A172 (cell line): ENCODE measurements around the gene DIDO1. TPM values are rescaled to one million over a fixed set of nuclear protein-coding genes. Genes with fewer than 3 reads are reported as not detected.

Experiments used
- DNase-seq: peaks from one replicate; pipeline ENCODE4 v3.0.0-alpha.2; 2015; ENCODE audit warnings: low spot score
- total RNA-seq: library from RNA; depleted of rRNA; stranded (reverse); fragments of >200 nt; shearing (Covaris generic); gene quantifications from 2 replicates; pipeline ENCODE4 v1.2.3, GENCODE V29; 2014

Gene DIDO1
- total RNA-seq, 1 experiment from 2014 or later: 33.8 TPM

DNA sequence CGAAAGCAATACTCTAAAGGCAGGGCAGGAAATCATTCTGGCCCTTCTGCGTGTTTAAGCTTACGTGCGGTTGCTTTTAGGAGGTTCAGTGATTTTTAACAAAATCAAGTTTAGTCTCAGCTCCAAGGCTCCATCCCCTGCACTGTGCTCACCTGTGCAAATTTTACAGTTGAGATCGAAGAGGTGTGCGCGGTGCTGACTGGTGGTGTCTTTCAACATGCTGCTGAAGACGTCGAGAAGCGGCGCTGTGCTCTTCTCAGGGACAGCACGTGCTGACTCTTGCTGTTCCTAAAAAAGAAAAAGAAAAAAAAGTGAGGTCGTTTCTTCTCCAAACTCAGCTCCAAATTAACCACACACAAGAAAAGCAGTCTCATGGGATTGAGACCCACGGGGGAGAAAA lies 32.0 kb downstream of the DIDO1 start:
- no peak for DNase-seq

DNA sequence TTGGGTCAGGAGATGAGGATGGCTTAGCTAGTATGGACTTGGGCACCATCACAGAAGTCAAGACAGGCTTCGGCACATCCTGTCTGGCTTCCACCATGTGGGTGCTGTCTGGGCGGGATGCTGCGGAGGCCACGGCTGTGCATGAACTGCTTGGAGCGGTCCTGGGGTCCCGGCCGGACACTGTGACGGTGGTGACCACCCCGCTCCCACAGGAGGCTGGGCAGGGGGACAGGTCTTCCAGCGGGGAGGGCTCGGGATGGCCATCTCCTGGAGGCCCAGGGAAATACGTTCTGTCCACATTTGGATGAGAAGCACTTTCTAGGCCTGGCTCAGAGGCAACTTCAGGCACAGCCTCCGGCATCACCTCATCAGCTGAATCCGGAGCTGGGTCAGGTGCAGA lies 32.6 kb downstream of the DIDO1 start:
- DNase-seq: no peak

DNA sequence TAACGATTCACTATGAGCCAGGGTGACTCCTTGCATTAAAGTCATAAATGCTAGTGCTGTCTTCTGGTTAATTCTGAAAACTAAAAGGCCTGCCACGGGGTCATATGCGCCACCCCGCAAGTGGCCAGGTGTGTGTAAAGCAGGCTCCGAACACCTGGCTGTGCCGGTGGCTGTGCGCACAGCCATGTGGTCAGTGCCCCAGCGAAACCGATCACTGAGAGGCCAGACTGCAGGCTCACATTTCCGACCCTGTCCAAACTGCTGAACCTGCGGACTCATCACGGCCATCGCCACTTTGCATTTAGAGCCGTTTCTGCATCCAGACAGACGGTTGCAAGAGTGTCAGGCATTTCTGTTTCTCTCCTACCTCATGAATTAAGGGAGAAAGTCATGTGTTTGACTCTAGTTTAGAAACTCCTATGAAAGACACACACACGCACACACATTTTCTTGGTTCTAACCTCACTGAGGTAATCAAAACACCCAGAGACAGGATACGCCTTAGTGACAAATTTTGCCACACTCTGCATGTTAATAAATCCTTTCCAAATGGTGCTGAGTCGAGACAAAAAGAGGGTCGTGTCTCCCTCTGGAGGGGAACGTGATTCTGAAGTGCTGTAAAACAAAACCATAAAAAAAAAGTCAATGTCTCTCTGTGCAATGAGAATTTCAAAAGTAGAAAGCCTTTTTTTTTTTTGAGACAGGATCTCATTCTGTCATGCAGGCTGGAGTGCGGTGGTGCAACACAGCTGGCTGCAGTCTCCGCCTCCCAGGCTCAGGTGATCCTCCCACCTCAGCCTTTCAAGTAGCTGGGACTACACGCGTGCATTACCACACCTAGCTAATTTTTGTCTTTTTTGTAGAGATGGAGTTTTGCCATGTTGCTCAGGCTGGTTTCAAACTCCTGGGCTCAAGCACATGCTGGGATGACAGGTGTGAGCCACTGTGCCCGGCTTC lies 33.7 kb downstream of the DIDO1 start:
- DNase-seq: no peak

DNA sequence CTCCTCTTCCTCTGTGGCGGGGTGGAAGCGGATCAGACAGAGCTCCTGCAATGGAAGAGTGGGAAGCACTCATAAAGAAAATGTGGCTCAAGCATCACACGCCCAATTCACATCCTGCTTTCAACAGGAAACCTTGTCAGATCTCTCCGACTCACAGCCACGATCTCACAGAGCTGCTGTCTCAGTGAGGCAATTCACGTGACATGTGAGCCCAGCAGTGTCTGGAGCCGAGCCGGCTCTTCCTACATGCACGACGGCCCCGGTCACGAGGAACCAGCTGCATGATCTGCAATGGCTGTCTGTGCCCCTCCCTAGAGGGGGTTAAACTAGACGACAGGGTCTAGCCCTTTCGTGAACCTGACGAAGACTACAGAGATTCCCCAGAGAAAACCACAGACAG lies 35.2 kb downstream of the DIDO1 start:
- peak; percentile 35 for DNase-seq

DNA sequence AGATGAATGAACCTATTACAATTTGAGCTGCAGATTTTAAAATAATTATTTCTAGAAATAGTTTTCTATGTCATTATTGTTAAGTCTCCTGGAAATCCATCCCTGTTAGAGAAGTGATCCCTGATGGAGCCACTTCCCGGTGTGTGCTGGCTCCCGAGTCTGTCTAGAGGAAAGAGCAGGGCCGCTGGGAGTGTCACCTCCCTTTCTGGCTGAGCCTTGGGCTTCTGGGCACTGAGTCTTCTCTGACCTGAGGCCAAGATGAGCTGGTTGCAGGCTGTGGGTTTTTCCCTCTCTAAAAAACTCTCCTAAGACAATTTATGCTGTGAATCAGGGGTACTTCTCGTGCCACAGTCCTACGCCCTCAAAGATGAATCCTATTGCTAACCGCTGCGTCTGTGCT lies 35.9 kb downstream of the DIDO1 start:
- DNase-seq: no peak

DNA sequence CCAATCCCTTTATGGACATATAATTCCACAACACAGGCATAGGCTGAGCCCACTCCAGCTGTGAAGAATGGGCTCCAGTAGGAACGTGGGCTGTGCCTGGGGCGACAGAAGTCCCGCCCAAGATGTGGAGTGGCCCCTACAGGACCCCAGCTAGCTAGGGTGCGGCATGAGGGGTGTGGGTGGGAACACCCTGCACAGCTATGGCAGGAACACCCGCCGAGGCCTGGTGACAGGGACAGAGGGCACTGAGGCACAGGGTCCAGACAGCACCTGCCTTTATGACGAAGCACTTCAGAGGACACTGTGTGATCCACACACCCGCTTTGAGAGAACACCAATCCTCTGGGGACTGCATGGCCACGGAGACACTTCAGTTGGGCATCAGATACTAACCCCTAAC lies 36.4 kb downstream of the DIDO1 start:
- no peak for DNase-seq

DNA sequence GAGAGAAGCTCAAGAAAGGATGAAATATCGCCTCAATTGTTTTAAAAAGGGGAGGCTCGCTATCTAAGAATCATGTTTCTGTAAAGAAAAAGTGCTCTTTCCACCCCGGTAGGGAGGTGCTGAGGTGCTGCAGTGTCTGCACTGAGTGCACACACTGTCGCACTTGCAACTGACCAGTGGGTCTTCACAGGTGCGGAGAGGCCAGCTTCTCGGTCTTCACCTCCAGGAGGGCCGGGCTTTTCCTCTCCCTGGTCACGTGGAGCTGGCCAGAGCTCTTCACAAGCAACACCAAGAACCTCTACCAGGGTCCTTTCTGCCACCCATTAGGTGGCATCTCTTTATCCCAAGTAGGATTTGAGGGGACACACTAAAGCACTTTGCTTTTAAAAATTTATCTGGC lies 36.9 kb downstream of the DIDO1 start:
- DNase-seq: no peak

DNA sequence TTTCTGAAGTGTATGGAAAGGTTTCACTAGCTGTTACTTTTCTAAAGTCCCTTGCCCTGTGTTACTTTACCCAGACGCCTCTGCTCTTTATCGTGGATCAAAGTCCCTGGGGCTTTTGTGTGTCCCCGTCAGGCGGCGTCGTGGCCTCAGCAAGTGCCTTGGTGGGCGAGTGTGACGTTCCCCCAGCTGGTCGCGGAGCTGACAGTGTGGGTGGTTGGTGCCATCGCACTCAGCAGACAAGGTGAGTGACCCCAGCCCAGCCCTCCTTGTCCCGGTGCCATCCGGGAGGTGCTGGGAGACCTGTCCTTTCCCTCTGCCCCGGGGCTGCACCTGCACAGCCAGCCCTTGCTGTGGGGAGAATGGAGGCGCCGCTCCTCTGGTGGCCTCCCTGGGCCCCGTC lies 37.4 kb downstream of the DIDO1 start:
- DNase-seq: no peak

DNA sequence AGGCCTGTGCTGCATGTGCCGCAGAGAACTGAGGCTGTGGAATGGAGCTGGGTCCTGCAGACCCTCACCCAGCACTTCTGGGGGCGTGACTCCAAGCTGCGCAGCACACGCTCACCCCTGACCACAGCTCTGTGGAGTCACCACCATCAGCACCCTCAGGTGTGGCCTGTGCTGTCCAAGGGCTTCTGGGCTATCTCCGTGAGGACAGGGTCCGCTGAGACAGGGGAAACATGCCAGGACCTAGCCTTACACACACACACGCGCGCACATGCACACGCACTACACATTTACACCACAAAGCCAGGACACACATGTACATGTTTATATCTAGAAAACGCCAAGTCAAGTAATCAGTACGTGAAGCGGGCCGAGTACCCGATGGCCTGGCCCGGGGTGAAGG lies 37.9 kb downstream of the DIDO1 start:
- no peak for DNase-seq

DNA sequence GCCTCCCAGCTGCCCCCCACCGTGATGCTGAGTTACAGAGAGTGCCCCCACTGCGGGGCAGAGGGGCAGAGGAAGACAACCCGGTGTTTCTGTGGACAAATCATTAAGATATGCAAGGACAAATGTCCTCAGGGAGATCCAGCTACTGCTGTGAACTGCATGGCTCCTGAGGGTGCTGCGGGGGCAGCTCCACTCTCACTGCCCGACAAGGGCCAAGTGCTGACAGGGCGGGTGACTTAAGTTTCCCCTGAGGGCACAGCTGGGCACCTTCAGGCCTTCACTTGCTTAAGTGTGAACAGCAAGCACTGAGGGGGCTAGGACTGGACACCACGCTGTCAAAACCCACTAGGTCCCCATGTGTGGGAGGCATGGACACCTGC lies 38.5 kb downstream of the DIDO1 start:
- DNase-seq: no peak

DNA sequence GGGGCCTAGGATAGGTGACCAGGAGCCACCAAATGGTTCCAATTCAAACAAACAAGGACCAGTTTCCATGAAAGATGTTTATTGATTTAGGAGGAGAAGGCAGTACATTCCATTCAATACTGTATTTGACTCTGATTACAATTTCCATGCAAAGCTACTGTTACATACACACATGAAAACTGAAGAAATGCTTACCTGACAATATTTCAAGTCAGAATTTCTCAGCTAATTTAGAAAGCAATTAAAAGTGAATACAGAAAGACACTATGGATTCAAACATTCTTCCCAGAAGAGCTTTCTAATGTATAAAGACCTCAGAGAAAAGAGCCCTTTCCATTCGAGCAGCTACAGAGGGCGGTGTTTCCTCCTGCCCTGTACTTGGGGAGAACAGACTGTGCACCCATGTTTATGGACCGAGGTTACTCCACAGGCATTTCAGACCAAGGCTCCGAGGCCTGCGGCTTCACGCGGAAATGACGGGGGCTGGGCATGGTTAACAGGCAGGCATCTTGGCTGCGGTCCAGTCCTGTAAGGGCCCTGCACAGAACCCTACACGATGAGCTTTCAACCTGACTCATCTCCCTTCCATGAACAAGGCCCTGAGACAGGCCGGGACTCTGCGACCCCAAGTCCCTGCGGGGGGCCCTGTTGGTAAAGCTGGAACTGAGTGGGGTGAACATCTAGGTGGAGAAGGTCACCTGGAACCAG lies 39.0 kb downstream of the DIDO1 start:
- peak; percentile 73 for DNase-seq

DNA sequence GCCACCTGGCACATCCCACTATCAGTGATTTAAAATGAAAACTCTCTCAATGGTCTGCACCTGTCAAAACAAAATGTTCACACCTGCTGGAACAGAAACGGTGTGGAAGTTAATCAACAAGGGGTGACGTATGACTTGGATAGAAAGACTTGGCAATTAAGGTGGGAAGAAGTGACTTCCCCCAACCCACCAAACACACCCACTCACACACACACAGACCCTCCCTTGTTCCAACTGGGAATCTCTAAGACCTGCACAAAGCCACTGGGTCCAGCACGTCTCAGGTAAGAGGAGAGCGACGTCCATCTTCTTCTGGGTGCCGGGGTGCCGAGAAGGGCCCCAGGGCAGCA lies 39.6 kb downstream of the DIDO1 start:
- no peak for DNase-seq

DNA sequence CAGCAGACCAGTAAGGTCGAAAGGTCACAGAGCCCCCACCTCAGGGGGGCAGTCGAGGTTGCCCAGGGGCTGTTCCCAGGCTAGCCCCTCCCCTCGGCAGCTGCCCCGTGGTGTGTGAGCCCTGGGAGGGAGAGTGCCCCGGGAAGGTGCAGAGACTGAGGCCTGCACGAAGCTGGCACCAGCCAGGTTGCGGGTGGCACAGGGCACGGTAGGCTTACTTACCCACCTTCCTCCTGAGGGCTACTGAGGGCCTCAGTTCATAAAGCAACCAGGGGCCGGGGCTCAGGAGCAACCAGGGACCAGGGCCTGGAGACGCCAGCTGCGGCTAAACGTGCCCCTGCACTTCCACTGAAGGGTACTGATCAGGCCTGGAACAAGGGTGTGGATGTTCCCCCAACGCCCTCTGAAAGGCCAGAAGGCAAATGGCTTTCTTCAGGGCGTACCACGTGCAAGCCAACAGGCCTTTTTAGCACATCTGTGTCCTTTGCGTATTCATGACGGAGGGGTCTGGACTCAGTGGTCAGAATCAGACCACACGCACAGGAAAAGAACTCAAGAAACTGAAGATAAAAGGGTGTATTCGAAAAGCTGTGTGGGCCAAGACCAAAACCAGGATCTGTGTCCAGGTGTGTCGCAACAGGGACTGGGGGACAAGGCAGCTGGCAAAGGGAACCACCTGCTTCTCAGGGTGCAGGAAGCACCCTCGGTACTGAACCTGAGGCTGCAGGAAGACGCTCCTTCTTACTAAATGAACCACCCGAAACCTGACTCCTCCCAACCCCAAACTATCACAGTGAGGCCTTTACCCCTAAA lies 40.2 kb downstream of the DIDO1 start:
- DNase-seq: no peak

DNA sequence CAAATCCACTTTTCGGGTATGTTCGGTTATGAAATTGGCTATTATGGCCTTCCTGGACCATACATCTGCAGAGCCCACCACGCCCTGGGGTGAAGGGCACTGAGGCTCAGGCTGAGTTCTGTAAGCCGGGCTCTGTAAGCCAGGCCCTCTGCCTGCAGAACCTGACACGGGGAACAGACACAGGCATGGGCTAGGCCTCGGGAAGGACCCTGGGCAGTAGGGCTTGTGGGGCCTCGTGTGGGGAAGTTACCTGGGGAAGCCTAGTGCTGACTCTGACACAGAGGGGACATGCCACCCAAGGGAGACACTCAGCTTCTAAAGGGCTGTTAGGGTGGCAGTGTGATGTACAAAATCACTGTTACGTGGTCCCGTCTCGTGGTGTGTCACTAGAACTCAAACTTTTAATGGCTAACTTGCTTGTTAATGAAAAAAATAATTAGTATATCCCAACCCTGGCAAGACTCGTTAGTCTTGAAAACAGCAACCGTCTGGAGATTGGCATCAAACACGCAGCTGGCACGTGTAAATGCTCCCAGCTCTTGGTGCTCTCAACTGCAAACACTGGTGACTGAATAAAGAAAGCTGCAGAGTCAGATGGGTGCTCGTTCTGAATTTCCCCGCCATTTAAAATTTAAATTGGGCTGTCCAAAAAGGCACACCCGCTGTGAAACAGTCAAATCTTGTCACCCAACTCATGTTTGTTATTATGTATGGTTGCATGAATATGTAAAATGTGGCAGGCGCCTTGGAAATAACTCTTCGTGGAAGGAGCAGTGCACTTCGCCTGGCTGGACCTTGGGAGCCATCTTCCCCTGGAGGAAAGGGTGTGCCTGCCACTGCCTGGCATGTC lies 41.0 kb downstream of the DIDO1 start:
- DNase-seq: no peak

DNA sequence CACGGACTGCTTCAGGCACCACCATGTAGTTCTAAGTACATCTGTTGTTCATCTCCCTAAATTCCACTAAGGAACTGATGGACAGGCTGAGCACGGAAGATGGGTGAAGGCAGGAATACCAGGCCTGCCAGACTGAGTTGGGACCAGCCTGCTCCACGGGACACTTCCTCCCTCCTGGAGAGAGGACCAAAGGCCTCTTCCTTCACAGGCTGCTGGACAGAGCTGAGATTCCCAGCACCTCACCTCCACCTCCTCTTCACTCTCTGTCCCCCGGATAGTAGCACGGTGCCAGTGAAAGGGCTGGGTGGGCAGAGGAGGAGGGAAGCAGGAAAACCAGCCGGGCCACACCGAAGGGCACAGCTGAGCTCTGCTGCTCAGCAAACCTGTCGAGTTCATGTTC lies 41.7 kb downstream of the DIDO1 start:
- DNase-seq: no peak

DNA sequence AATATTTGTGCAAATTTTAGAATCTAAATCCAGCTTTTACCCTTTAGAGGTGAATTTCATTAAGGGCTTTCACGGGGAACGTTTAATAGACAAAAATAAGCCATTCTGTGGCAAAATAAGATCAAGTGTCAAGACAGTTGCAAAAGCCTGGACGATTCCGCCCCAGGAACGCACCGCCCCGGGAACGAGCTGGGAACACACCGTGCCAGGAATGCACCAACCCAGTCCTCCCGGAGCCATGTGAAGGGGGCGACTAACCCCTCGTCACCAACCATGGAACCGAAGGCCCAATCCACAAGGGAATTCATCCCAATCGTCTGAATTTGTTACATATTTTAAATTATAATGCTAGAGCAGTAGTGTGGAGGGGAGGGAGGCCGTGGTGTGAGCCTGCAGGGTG lies 43.9 kb downstream of the DIDO1 start:
- DNase-seq: no peak

DNA sequence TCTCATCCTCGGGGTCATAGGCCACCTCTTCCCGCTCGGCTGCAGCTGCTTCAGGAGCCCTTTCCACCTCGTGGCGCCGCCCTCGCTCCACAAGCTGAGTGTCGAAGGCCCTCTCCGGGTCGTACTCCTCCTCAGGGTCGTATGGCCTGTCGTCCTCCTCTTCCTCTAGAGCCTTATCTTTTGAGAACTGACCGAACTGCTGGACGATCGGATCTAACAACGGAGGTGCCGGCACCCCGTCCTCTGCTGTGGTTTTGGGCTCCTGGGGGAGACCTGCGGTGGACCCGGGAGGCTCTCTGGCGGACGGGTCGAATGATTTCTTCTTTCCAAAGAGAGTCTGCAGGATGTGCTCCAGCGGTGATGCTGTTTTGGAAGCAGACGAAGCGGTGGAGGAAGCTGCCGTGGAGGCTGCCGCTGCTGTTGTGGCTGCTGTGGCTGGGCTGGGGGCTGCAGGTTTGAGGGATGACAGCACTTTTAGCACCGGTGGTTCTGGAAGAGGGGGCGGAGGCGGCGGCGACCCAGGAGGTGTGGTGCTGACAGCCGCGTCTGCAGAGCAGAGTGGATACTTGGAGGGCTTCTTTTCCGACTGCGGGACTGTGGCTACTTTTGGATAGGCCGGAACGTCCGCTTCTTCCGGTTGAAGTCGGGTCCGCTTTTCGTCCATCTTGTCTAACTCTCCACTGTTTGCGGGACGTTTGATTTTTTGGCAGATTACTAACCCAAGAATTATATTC lies 44.5 kb downstream of the DIDO1 start:
- no peak for DNase-seq

DNA sequence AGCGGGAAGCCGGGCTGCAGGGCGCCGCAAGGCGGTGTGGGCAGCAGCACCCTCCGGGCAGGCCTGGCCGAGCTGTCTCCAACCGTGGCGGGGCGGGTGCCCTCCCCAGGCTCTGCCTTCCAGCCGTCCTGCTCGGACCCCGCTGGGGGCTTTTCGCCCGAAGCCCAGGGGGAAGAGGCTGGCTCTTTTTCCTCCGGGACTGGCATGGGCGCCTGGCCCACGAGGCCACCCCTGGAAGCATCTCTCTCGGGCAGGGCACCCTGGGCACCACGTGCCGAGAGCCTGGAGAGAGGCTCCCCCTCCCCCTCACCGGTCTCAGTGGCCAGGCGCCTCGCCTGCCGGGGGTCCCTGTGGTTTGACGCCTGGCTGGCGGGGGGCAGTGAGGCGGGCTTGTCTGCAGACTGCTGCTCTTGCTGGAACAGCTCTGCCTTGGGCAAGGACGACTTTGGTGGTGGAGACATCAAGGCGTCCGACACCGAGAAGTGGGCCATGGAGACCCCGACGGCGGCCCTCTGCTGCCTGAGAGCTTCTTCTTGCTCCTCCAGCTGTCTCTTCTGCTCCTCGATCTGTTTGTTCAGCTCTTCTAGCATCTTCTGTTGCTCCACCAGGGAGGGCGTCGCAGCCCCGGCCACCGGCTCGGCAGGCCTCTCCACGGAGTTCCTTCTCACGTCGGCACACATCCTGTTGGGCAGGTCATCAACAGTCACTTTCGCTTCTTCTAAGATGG lies 45.2 kb downstream of the DIDO1 start:
- no peak for DNase-seq

DNA sequence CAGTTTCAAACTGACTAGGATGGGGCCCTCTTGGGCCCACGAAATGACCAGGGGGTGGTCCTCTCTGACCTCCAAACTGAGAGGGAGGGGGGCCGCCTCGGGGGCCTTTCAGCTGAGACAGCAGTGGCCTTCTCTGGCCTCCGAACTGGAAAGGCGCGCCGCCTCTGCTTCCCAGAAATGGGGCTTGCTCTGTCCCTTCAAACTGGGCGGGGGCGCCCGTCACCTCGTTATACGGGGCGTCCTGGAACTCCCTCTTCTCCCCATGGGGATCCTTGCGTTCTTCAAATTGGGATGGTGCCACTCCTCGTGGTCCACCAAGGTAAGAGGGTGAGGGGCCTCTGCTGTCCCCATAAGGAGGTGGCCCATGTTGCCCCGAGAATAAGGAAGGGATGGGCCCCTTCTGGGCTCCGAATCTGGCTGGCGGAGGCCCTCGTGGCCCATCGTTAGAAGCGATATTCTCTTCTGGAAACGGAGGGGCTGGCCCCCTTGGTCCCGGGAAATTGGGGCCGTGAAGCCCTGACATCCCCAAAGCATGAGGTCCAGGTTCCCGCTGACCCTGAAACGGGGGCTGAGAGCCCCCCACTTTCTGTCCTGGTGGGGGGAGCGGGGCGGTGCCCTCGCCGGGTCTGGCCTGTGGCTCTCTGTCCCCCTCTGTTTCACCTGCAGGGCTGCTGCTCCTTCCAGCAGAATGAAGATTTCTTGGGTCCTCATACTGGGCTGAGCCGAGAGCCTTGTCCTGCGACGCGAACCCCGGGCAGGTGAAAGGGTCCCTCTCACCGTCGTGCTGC lies 46.0 kb downstream of the DIDO1 start:
- no peak for DNase-seq
